OCI-LY1 (cell line): ENCODE data around the gene KLHDC7B.

Experiments used
- H2AFZ ChIP-seq: fragments of 200-600 bp; sonication (generic), shearing (Covaris generic); 2 replicates; pipeline ENCODE4 v1.6.0; 2014; ENCODE audit warnings: antibody characterized with exemption, mild to moderate bottlenecking, low read length
- H3F3A ChIP-seq: fragments of 200-600 bp; sonication (generic), shearing (Covaris generic); 2 replicates; pipeline ENCODE4 v1.6.0; 2014; ENCODE audit warnings: mild to moderate bottlenecking, antibody characterized with exemption, low read length, moderate library complexity; ENCODE audit not compliant: insufficient read depth
- H3K27ac ChIP-seq: fragments of 200-600 bp; sonication (generic); 2 replicates; pipeline ENCODE4 v1.5.1; 2014; ENCODE audit warnings: low read length, mixed run types, mild to moderate bottlenecking, low read depth; ENCODE audit not compliant: poor library complexity, severe bottlenecking
- H3K27me3 ChIP-seq: fragments of 200-600 bp; sonication (generic); 2 replicates; pipeline ENCODE4 v1.6.0; 2014; ENCODE audit warnings: antibody characterized with exemption, mild to moderate bottlenecking, low read length, moderate library complexity; ENCODE audit not compliant: insufficient read depth
- H3K36me3 ChIP-seq: fragments of 200-600 bp; sonication (generic); 2 replicates; pipeline ENCODE4 v1.6.1; 2014; ENCODE audit warnings: mild to moderate bottlenecking, antibody characterized with exemption, low read length, moderate library complexity, mixed read lengths; ENCODE audit not compliant: insufficient read depth
- H3K4me1 ChIP-seq: fragments of 200-600 bp; sonication (generic); 2 replicates; pipeline ENCODE4 v1.5.1; 2014; ENCODE audit warnings: mild to moderate bottlenecking, low read length, moderate library complexity; ENCODE audit not compliant: insufficient read depth, severe bottlenecking
- H3K4me2 ChIP-seq: fragments of 200-600 bp; sonication (generic), shearing (Covaris generic); 2 replicates; pipeline ENCODE4 v1.6.1; 2014; ENCODE audit warnings: low read length
- H3K4me3 ChIP-seq: fragments of 200-600 bp; sonication (generic); 2 replicates; pipeline ENCODE4 v1.5.1; 2014; ENCODE audit warnings: low read length, low read depth, mild to moderate bottlenecking, mixed read lengths; ENCODE audit not compliant: poor library complexity, severe bottlenecking
- H3K79me2 ChIP-seq: fragments of 200-600 bp; shearing (Covaris generic); 2 replicates; pipeline ENCODE4 v1.6.1; 2016; ENCODE audit warnings: mixed run types, low read length, mixed read lengths; ENCODE audit not compliant: insufficient read depth
- H3K9ac ChIP-seq: fragments of 200-600 bp; sonication (generic), shearing (Covaris generic); 2 replicates; pipeline ENCODE4 v1.6.1; 2014; ENCODE audit warnings: mild to moderate bottlenecking, low read length, mixed read lengths
- H3K9me2 ChIP-seq: fragments of 200-600 bp; sonication (generic), shearing (Covaris generic); 2 replicates; pipeline ENCODE4 v1.6.1; 2014; ENCODE audit warnings: low read depth, mild to moderate bottlenecking, low read length, mixed read lengths
- H3K9me3 ChIP-seq: fragments of 200-600 bp; shearing (Covaris generic); 2 replicates; pipeline ENCODE4 v1.6.1; 2014; ENCODE audit warnings: low read length, mixed read lengths
- H4K20me1 ChIP-seq: fragments of 200-600 bp; sonication (generic), shearing (Covaris generic); 2 replicates; pipeline ENCODE4 v1.6.0; 2016; ENCODE audit warnings: mild to moderate bottlenecking, low read length; ENCODE audit not compliant: insufficient read depth
- EZH2 ChIP-seq: fragments of 200-600 bp; sonication (generic), shearing (Covaris generic); IDR thresholded peaks from 2 replicates; pipeline ENCODE4 v1.8.0; 2017; ENCODE audit warnings: borderline replicate concordance, mixed run types, mild to moderate bottlenecking, antibody characterized with exemption, low read length, moderate library complexity, mixed read lengths
- TF ChIP-seq, protein P1 (sequence below): fragments of 200-600 bp; sonication (generic), shearing (Covaris generic); IDR thresholded peaks from 2 replicates; pipeline ENCODE4 v1.5.1; 2017; ENCODE audit warnings: mild to moderate bottlenecking, antibody characterized with exemption, low read length, moderate library complexity, mixed read lengths

KLHDC7B gene

DNA sequence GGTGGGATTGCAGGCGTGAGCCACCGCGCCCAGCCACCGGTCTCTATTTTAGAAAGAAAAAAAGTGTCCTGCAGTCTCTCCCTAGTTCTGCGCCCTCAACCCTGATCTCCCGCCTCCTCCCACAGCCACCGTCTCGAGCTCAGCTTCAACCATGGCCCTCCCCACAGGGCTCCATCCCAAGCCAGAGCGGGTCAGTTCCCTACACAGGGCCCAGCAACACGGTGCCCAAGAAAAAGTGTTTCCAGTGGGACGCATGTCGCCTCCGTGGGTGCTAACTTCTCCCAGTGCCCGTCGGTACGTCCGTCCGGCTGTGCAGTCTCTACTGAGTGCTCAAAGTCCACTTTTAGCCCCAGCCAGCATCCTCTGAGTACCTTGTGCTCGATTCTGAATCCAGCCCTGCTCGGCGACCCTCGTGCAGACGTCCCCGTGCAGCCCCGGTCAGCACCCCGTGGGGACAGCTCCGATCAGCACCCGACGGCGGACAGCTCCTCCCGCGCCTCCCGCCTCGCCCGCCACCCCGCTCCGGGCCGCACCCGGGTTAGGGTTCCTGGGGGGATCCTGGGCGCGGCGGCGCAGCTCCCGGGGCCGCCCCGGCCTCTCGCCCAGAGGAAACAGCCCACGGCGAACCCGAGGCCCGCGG lies 54.2 kb downstream of the KLHDC7B start:
- H2AFZ ChIP-seq: no peak overlapping the region
- no peaks in the 10 kb centered on the region; the same call in 1 of the 2 replicates for H3K27me3 ChIP-seq
- H3F3A ChIP-seq: no peaks in the 10 kb centered on the region
- no peaks in the 10 kb centered on the region for H3K9me3 ChIP-seq
- H3K4me3 ChIP-seq: no peak overlapping the region
- TF ChIP-seq EZH2: no peak
- TF ChIP-seq, protein P1, sequence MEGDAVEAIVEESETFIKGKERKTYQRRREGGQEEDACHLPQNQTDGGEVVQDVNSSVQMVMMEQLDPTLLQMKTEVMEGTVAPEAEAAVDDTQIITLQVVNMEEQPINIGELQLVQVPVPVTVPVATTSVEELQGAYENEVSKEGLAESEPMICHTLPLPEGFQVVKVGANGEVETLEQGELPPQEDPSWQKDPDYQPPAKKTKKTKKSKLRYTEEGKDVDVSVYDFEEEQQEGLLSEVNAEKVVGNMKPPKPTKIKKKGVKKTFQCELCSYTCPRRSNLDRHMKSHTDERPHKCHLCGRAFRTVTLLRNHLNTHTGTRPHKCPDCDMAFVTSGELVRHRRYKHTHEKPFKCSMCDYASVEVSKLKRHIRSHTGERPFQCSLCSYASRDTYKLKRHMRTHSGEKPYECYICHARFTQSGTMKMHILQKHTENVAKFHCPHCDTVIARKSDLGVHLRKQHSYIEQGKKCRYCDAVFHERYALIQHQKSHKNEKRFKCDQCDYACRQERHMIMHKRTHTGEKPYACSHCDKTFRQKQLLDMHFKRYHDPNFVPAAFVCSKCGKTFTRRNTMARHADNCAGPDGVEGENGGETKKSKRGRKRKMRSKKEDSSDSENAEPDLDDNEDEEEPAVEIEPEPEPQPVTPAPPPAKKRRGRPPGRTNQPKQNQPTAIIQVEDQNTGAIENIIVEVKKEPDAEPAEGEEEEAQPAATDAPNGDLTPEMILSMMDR: no peak
- H3K36me3 ChIP-seq: no peaks in the 10 kb centered on the region
- no peaks in the 10 kb centered on the region for H4K20me1 ChIP-seq
- no peaks in the 10 kb centered on the region for H3K79me2 ChIP-seq
- no peaks in the 10 kb centered on the region for H3K9me2 ChIP-seq
- H3K4me2 ChIP-seq: no peak overlapping the region; the same call in 1 of the 2 replicates
- H3K9ac ChIP-seq: no peak overlapping the region
- no peaks in the 10 kb centered on the region for H3K4me1 ChIP-seq
- H3K27ac ChIP-seq: no peak overlapping the region

DNA sequence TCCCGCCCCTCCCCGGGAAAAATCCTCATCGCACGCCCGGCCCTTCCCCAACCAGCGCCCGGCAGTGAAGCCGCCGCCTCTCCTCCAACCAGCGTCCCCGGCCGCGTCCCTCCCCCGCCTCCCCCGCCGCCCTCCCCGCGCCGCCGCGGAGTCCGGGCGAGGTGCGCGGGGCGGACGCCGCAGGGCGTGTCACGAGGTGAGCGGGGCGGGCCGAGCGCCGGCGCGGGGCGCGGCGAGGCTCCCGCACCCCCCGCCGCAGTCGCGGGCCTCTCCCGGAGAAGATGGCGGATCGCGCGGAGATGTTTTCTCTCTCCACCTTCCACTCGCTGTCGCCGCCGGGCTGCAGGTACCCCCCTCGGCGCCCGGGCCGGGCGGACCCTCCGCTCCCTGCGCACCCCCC lies 54.8 kb downstream of the KLHDC7B start, which contains the start of gene MAPK8IP2:
Gene MAPK8IP2, plus strand, starts transcription at position 256 of the 400 bp plus-strand sequence. Its CDS starts 26 bp downstream, at position 282.
- H3K4me3 ChIP-seq: no peak within 1 kb of the TSS
- no peaks in the 10 kb centered on the region for H3K36me3 ChIP-seq
- H3K27ac ChIP-seq: no peak within 1 kb of the TSS
- no peak within 1 kb of the TSS for H2AFZ ChIP-seq
- no peaks in the 10 kb centered on the region for H3K79me2 ChIP-seq
- no peaks in the 10 kb centered on the region for H3K9me2 ChIP-seq
- H3K9me3 ChIP-seq: no peaks in the 10 kb centered on the region
- H4K20me1 ChIP-seq: no peaks in the 10 kb centered on the region
- H3K27me3 ChIP-seq: no peaks in the 10 kb centered on the region; the same call in 1 of the 2 replicates
- no peak for TF ChIP-seq EZH2
- TF ChIP-seq, protein P1: no peak
- H3F3A ChIP-seq: no peaks in the 10 kb centered on the region
- H3K4me2 ChIP-seq: no peak within 1 kb of the TSS; the same call in 1 of the 2 replicates
- H3K9ac ChIP-seq: no peak within 1 kb of the TSS
- H3K4me1 ChIP-seq: no peaks in the 10 kb centered on the region
